ENCODE data around the gene GHRH. TPM values are rescaled to one million over a fixed set of nuclear protein-coding genes. Genes with fewer than 3 reads are reported as not detected.

The GHRH gene
- not detected in 2 replicates for total RNA-seq

GRCh38 chr20:37261714-37262113 lies at the start of gene GHRH:
Gene GHRH, minus strand, starts transcription at chr20:37261814. Its CDS starts 4,925 bp downstream, at chr20:37256889.

Other genes with a start within 250 kb of the GHRH start
- 4.1 and 5.5 TPM in 2 replicates for gene RBL1, start 165.8 kb downstream of the GHRH start, total RNA-seq
- 224 and 279 TPM in 2 replicates for gene RPN2, start 82.5 kb downstream of the GHRH start, total RNA-seq
- gene MROH8, start 82.3 kb downstream of the GHRH start, total RNA-seq, result under 0.01 and 0.43 TPM in 2 replicates
- 18.8 and 20.9 TPM in 2 replicates for gene MANBAL, start 27.8 kb upstream of the GHRH start, total RNA-seq
- gene SRC, start 84.3 kb upstream of the GHRH start, total RNA-seq, result 14.4 and 63.5 TPM in 2 replicates